ENCODE data around the gene SORCS2.

SORCS2 gene

DNA sequence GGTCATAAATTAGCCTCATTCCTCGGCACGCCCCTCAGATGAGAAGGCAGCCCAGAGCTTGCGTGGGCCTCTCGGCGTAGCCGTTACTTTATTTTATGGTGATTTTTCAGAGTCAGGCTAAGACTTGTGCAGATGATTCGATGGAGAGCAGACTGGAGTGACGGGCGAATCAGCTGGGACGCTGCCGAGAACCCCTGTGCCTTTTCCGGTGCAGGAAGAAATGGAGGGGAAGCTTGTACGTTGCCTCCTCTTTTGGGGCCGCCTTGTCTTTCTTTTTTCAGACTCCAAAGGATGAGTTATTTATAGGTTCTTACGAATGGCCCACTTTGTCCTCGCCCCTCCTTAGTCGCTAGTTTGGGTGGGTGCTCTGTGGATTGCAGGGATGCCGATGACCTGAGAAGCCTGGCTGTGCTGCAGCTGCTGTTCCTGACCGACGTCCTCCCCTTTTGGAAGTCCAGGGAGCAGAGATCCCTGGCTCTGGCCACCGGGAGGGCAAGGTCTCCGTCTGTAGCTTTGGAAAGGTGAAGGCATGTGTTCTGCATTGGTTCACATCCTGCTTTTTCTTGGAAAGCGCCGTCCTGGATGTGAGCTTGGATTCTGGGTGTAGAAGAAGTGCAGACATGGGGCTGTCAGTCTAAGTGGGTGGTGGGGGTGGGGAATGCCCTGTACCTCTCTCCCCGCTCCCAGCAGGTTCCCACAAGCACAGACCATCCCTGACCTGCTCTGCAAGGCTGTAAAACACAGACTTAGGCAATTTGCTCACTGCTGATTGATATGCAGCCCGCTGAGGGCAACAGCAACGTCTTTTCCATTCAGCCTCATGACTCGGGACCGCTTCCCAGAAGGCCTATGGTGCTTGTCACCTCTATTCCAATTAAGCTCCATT, 9.3 kb downstream of the SORCS2 start:
- TF ChIP-seq ZNF274 (IDR thresholded peaks at IDR 0.05; ENCODE audit: low read depth, low read length) (no peak), YY1 (IDR thresholded peaks at IDR 0.05; ENCODE audit: insufficient read depth, insufficient read length) (no peak), SUZ12 (IDR thresholded peaks at IDR 0.05; ENCODE audit: extremely low read depth, insufficient read depth, insufficient read length) (no peak)
- H3K9me3 ChIP-seq (ENCODE audit: insufficient read depth, low read length), result no peaks in the 10 kb centered on the region
- no peaks in the 10 kb centered on the region for H3K36me3 ChIP-seq (ENCODE audit: insufficient read depth, insufficient read length, low read length)
- H3K9ac ChIP-seq (ENCODE audit: insufficient read length, low read depth), result peak overlapping the region; percentile 33
- no peak overlapping the region for H3K4me3 ChIP-seq (ENCODE audit: insufficient read length, low read depth)
- H3K4me1 ChIP-seq (ENCODE audit: insufficient read depth, insufficient read length), result peaks cover 37% of the 10 kb centered on the region
- no peaks in the 10 kb centered on the region for H3K27me3 ChIP-seq (ENCODE audit: insufficient read depth, insufficient read length)
- no peak for DNase-seq (ENCODE audit: low read depth, low spot score)

- H3K27me3 ChIP-seq (ENCODE audit: insufficient read depth, insufficient read length), result no peaks in the 10 kb centered on the region
- H3K9ac ChIP-seq (ENCODE audit: insufficient read length, low read depth), result no peak overlapping the region
- H3K4me1 ChIP-seq (ENCODE audit: insufficient read depth, insufficient read length), result peaks cover 40% of the 10 kb centered on the region
- no peak for TF ChIP-seq SUZ12 (IDR thresholded peaks at IDR 0.05; ENCODE audit: extremely low read depth, insufficient read depth, insufficient read length)
- TF ChIP-seq ZNF274 (IDR thresholded peaks at IDR 0.05; ENCODE audit: low read depth, low read length), result no peak
- no peak for TF ChIP-seq YY1 (IDR thresholded peaks at IDR 0.05; ENCODE audit: insufficient read depth, insufficient read length)
- no peak for DNase-seq (ENCODE audit: low read depth, low spot score)
- no peak overlapping the region for H3K4me3 ChIP-seq (ENCODE audit: insufficient read length, low read depth)
- no peaks in the 10 kb centered on the region for H3K36me3 ChIP-seq (ENCODE audit: insufficient read depth, insufficient read length, low read length)
- no peaks in the 10 kb centered on the region for H3K9me3 ChIP-seq (ENCODE audit: insufficient read depth, low read length)
Observed at GRCh38 chr4:7202411-7202810, 10.1 kb downstream of the SORCS2 start.

DNA sequence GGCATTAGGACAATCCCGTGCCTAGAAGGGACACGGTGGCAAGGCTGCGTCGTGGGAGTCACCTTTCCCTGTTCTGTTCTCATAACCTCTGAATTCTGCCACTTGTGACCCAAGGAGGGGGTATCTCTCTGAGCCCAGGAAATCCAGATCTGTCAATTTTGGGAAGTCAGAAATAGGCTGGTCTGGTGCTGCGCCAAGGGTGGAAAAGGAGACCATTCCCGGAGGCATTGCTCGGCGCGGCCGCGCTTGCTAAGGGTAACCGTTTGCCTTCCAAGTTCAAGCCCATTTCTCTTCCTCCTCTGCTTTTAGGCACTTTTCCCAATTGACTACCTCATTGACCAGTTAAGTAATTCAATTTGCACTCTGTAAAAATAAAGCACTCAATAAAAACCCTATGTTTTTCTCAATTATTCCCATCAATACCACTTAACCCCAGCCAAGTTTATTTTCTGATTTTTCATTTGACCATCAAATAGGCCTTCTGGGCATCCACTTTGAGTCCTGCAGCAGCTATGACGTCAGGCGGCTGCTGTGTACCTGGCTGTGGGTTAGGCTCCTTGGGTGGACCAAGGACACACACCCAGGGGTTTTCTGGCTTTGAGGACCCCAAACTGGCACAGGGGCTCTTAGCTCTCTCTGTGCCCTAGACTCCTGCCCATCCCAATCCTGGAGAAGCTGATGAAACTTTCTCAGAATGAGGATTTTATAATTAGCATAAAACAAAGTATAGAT, 12.5 kb downstream of the SORCS2 start:
- TF ChIP-seq YY1 (IDR thresholded peaks at IDR 0.05; ENCODE audit: insufficient read depth, insufficient read length) (no peak), SUZ12 (IDR thresholded peaks at IDR 0.05; ENCODE audit: extremely low read depth, insufficient read depth, insufficient read length) (no peak), ZNF274 (IDR thresholded peaks at IDR 0.05; ENCODE audit: low read depth, low read length) (no peak)
- peaks cover 24% of the 10 kb centered on the region for H3K4me1 ChIP-seq (ENCODE audit: insufficient read depth, insufficient read length)
- H3K9ac ChIP-seq (ENCODE audit: insufficient read length, low read depth), result no peak overlapping the region
- H3K4me3 ChIP-seq (ENCODE audit: insufficient read length, low read depth), result no peak overlapping the region
- H3K36me3 ChIP-seq (ENCODE audit: insufficient read depth, insufficient read length, low read length), result no peaks in the 10 kb centered on the region
- no peaks in the 10 kb centered on the region for H3K9me3 ChIP-seq (ENCODE audit: insufficient read depth, low read length)
- no peaks in the 10 kb centered on the region for H3K27me3 ChIP-seq (ENCODE audit: insufficient read depth, insufficient read length)
- DNase-seq (ENCODE audit: low read depth, low spot score), result no peak

DNA sequence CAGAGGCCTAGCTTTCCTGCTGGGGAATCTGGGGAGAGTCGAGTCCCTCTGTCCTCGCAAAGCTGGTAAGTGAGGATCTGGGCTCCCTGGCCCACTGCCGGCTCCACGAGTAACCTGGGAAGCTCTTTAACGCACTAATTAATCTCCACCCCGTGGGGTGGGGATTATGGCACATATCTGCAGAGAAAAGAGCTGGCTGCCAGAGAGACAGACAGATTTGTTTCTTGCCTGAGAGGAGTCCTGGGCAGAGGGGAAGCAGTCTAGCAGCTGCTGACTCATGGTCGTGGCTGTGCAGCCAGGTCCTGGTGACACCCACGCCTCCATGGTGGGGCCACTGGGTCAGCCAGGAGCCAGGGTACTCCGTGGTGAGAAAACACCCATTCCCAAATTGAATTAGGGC, 14.0 kb downstream of the SORCS2 start:
- DNase-seq (ENCODE audit: low read depth, low spot score), result no peak
- H3K9me3 ChIP-seq (ENCODE audit: insufficient read depth, low read length), result no peaks in the 10 kb centered on the region
- TF ChIP-seq SUZ12 (IDR thresholded peaks at IDR 0.05; ENCODE audit: extremely low read depth, insufficient read depth, insufficient read length), result no peak
- no peak for TF ChIP-seq ZNF274 (IDR thresholded peaks at IDR 0.05; ENCODE audit: low read depth, low read length)
- H3K27me3 ChIP-seq (ENCODE audit: insufficient read depth, insufficient read length), result no peaks in the 10 kb centered on the region
- no peak overlapping the region for H3K9ac ChIP-seq (ENCODE audit: insufficient read length, low read depth)
- peaks cover 20% of the 10 kb centered on the region for H3K4me1 ChIP-seq (ENCODE audit: insufficient read depth, insufficient read length)
- no peaks in the 10 kb centered on the region for H3K36me3 ChIP-seq (ENCODE audit: insufficient read depth, insufficient read length, low read length)
- H3K4me3 ChIP-seq (ENCODE audit: insufficient read length, low read depth), result no peak overlapping the region

- H3K4me3 ChIP-seq (ENCODE audit: insufficient read length, low read depth), result no peak overlapping the region
- no peaks in the 10 kb centered on the region for H3K9me3 ChIP-seq (ENCODE audit: insufficient read depth, low read length)
- peaks cover 16% of the 10 kb centered on the region for H3K4me1 ChIP-seq (ENCODE audit: insufficient read depth, insufficient read length)
- H3K27me3 ChIP-seq (ENCODE audit: insufficient read depth, insufficient read length), result no peaks in the 10 kb centered on the region
- H3K9ac ChIP-seq (ENCODE audit: insufficient read length, low read depth), result peak overlapping the region; percentile 24
- H3K36me3 ChIP-seq (ENCODE audit: insufficient read depth, insufficient read length, low read length), result no peaks in the 10 kb centered on the region
- peak; percentile 28 for DNase-seq (ENCODE audit: low read depth, low spot score)
- TF ChIP-seq YY1 (IDR thresholded peaks at IDR 0.05; ENCODE audit: insufficient read depth, insufficient read length) (no peak), SUZ12 (IDR thresholded peaks at IDR 0.05; ENCODE audit: extremely low read depth, insufficient read depth, insufficient read length) (no peak), ZNF274 (IDR thresholded peaks at IDR 0.05; ENCODE audit: low read depth, low read length) (no peak)
Observed at GRCh38 chr4:7206911-7207567, 14.7 kb downstream of the SORCS2 start.

GRCh38 chr4:7207628-7208231, 15.4 kb downstream of the SORCS2 start:
- Histone ChIP-seq H3K36me3 (ENCODE audit: insufficient read depth, insufficient read length, low read length) (no peaks in the 10 kb centered on the region), H3K27me3 (ENCODE audit: insufficient read depth, insufficient read length) (no peaks in the 10 kb centered on the region), H3K9ac (ENCODE audit: insufficient read length, low read depth) (peak overlapping the region; percentile 24), H3K9me3 (ENCODE audit: insufficient read depth, low read length) (no peaks in the 10 kb centered on the region), H3K4me1 (ENCODE audit: insufficient read depth, insufficient read length) (peaks cover 16% of the 10 kb centered on the region), H3K4me3 (ENCODE audit: insufficient read length, low read depth) (no peak overlapping the region)
- TF ChIP-seq ZNF274 (IDR thresholded peaks at IDR 0.05; ENCODE audit: low read depth, low read length), result no peak
- TF ChIP-seq YY1 (IDR thresholded peaks at IDR 0.05; ENCODE audit: insufficient read depth, insufficient read length), result no peak
- TF ChIP-seq SUZ12 (IDR thresholded peaks at IDR 0.05; ENCODE audit: extremely low read depth, insufficient read depth, insufficient read length), result no peak
- DNase-seq (ENCODE audit: low read depth, low spot score), result no peak
